CD4-positive, alpha-beta T cell treated with Interleukin-1 beta for 1 hour (primary cell): ENCODE data around the gene TRIO.

Experiments
- DNase-seq, 2 donors: peaks; one replicate each; pipeline ENCODE4 v3.0.0-alpha.2; 2020 to 2022

The TRIO gene

GRCh38 chr5:14401639-14402038 is 258.5 kb downstream of the TRIO start:
- no peak for DNase-seq

GRCh38 chr5:14402424-14402823 is 259.3 kb downstream of the TRIO start:
- no peak for DNase-seq

GRCh38 chr5:14404780-14405179 is 261.6 kb downstream of the TRIO start:
- no peak for DNase-seq

- no peak for DNase-seq
Observed at GRCh38 chr5:14405267-14405666, 262.1 kb downstream of the TRIO start.

- DNase-seq: no peak
Observed at GRCh38 chr5:14405706-14406553, 262.8 kb downstream of the TRIO start.

GRCh38 chr5:14406554-14406849 is 263.4 kb downstream of the TRIO start:
- no peak for DNase-seq

GRCh38 chr5:14407051-14407450 is 263.9 kb downstream of the TRIO start:
- DNase-seq: no peak

GRCh38 chr5:14407746-14408175 is 264.6 kb downstream of the TRIO start:
- no peak for DNase-seq

- no peak for DNase-seq
Observed at GRCh38 chr5:14408969-14409586, 265.9 kb downstream of the TRIO start.

- no peak for DNase-seq
Observed at GRCh38 chr5:14410068-14410393, 266.9 kb downstream of the TRIO start.

GRCh38 chr5:14410394-14411201 is 267.5 kb downstream of the TRIO start:
- no peak for DNase-seq

GRCh38 chr5:14411216-14411615 is 268.1 kb downstream of the TRIO start:
- no peak for DNase-seq

- peak; percentile 41 to 44 for DNase-seq
Observed at GRCh38 chr5:14413331-14413750, 270.2 kb downstream of the TRIO start.

- DNase-seq: peak in 1 of 2 donors; percentile 17
Observed at GRCh38 chr5:14414007-14414406, 270.9 kb downstream of the TRIO start.

- DNase-seq: peak in 1 of 2 donors; percentile 7
Observed at GRCh38 chr5:14414656-14415023, 271.5 kb downstream of the TRIO start.

GRCh38 chr5:14415024-14415697 is 272.0 kb downstream of the TRIO start:
- DNase-seq: peak in 1 of 2 donors; percentile 10

GRCh38 chr5:14415698-14416074 is 272.5 kb downstream of the TRIO start:
- DNase-seq: no peak

GRCh38 chr5:14416621-14417275 is 273.6 kb downstream of the TRIO start:
- no peak for DNase-seq

GRCh38 chr5:14417276-14417730 is 274.2 kb downstream of the TRIO start:
- DNase-seq: no peak

- DNase-seq: no peak
Observed at GRCh38 chr5:14417792-14418765, 274.9 kb downstream of the TRIO start.

- DNase-seq: no peak
Observed at GRCh38 chr5:14419686-14420085, 276.5 kb downstream of the TRIO start.
